ENCODE measurements around the gene CWF19L1. TPM values are rescaled to one million over a fixed set of nuclear protein-coding genes. Genes with fewer than 3 reads are reported as not detected.

The CWF19L1 gene
- total and polyA plus RNA-seq, 2 of the 13 experiments (the other 11 are each of a cell fraction or from before 2014, with no cell fraction given): 13.6 to 42.1 TPM

GRCh38 chr10:100288196-100288595 is 20.8 kb upstream of the CWF19L1 start:
- Histone ChIP-seq H3K4me1 (ENCODE audit: insufficient read depth, low read length) (peaks cover 75% of the 10 kb centered on the region), H3K4me2 (ENCODE audit: low read depth, low read length) (no peak overlapping the region), H3K9ac (ENCODE audit: insufficient read depth, low read depth, low read length) (no peak overlapping the region), H3K9me3 (ENCODE audit: low read length) (no peaks in the 10 kb centered on the region), H3K27ac (ENCODE audit: extremely low read length, insufficient read depth, low read length) (no peak overlapping the region), H3K36me3 (replicated peaks in 1 of 2; ENCODE audit: control insufficient read depth in 1 of 2, insufficient read depth in 2 of 2, low read length in 2 of 2) (no peaks in the 10 kb centered on the region; a peak in 2 of 5 replicates), H2AFZ (ENCODE audit: low read length) (no peak overlapping the region), H3K4me3 (replicated peaks in 1 of 3; ENCODE audit: insufficient read depth in 1 of 3, low read depth in 2 of 3, low read length in 3 of 3) (no peak overlapping the region), H4K20me1 (ENCODE audit: insufficient read depth, low read length) (no peaks in the 10 kb centered on the region), H3K79me2 (ENCODE audit: insufficient read depth, low read length) (peaks cover 30% of the 10 kb centered on the region), H3K27me3 (ENCODE audit: control insufficient read depth in 1 of 2, insufficient read depth in 2 of 2, low read length in 2 of 2) (no peaks in the 10 kb centered on the region; a peak in 1 of 5 replicates)
- ATAC-seq (no peak), DNase-seq (ENCODE audit: low spot score) (no peak), FAIRE-seq (no peak)
- in situ Hi-C loops (cut with HindIII; ENCODE audit: extremely low pct_ligation_motif_present, low pct_unique_long_range_greater_than_20kb) (no loop called here), intact Hi-C loops (cut with micrococcal nuclease; ENCODE audit: unreplicated experiment) (no loop called here)
- no TSS peak for BruUV-seq (replicated peaks)
- WGBS (ENCODE audit: low lambda C conversion rate): 33% methylated on average over 5 of the region's 5 CpGs
- ChIA-PET POLR2A (no interaction called here), CTCF (ENCODE audit: low intra/inter-chr PET ratio, low total read pairs) (no interaction called here)
- TF ChIP-seq ETV6 (CRISPR knock-in tag; conservative IDR thresholded peaks at IDR 0.05): no peak
- no peak for TF ChIP-seq AGO1 (IDR thresholded peaks at IDR 0.05; ENCODE audit: low read depth, low read length, poor library complexity, severe bottlenecking)
- no peak for TF ChIP-seq CBX2 (IDR thresholded peaks at IDR 0.05; ENCODE audit: low read depth, low read length)
- no peak for TF ChIP-seq CBX2 (CRISPR knock-in tag; IDR thresholded peaks at IDR 0.05; ENCODE audit: low read depth)
- no peak for TF ChIP-seq ZBTB42 (CRISPR knock-in tag; IDR thresholded peaks at IDR 0.05)
- TF ChIP-seq, protein P1, sequence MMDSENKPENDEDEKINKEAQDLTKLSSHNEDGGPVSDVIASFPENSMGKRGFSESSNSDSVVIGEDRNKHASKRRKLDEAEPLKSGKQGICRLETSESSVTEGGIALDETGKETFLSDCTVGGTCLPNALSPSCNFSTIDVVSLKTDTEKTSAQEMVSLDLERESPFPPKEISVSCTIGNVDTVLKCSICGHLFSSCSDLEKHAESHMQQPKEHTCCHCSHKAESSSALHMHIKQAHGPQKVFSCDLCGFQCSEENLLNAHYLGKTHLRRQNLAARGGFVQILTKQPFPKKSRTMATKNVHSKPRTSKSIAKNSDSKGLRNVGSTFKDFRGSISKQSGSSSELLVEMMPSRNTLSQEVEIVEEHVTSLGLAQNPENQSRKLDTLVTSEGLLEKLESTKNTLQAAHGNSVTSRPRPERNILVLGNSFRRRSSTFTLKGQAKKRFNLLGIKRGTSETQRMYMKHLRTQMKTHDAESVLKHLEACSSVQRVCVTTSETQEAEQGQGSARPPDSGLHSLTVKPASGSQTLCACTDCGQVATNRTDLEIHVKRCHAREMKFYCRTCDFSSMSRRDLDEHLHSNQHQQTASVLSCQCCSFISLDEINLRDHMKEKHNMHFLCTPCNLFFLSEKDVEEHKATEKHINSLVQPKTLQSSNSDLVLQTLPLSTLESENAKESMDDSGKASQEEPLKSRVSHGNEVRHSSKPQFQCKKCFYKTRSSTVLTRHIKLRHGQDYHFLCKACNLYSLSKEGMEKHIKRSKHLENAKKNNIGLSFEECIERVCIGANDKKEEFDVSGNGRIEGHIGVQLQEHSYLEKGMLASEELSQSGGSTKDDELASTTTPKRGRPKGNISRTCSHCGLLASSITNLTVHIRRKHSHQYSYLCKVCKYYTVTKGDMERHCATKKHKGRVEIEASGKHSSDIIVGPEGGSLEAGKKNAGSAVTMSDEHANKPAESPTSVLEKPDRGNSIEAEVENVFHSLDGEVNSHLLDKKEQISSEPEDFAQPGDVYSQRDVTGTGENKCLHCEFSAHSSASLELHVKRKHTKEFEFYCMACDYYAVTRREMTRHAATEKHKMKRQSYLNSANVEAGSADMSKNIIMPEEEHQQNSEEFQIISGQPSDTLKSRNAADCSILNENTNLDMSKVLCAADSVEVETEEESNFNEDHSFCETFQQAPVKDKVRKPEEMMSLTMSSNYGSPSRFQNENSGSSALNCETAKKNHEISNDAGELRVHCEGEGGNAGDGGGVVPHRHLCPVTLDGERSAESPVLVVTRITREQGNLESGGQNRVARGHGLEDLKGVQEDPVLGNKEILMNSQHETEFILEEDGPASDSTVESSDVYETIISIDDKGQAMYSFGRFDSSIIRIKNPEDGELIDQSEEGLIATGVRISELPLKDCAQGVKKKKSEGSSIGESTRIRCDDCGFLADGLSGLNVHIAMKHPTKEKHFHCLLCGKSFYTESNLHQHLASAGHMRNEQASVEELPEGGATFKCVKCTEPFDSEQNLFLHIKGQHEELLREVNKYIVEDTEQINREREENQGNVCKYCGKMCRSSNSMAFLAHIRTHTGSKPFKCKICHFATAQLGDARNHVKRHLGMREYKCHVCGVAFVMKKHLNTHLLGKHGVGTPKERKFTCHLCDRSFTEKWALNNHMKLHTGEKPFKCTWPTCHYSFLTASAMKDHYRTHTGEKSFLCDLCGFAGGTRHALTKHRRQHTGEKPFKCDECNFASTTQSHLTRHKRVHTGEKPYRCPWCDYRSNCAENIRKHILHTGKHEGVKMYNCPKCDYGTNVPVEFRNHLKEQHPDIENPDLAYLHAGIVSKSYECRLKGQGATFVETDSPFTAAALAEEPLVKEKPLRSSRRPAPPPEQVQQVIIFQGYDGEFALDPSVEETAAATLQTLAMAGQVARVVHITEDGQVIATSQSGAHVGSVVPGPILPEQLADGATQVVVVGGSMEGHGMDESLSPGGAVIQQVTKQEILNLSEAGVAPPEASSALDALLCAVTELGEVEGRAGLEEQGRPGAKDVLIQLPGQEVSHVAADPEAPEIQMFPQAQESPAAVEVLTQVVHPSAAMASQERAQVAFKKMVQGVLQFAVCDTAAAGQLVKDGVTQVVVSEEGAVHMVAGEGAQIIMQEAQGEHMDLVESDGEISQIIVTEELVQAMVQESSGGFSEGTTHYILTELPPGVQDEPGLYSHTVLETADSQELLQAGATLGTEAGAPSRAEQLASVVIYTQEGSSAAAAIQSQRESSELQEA (CRISPR knock-in tag; IDR thresholded peaks at IDR 0.05; ENCODE audit: not compliant biosample characterization): no peak
- no peak for TF ChIP-seq ZNF598 (CRISPR knock-in tag; IDR thresholded peaks at IDR 0.05; ENCODE audit: borderline replicate concordance)
- TF ChIP-seq ZNF589 (CRISPR knock-in tag; conservative IDR thresholded peaks at IDR 0.05): no peak
- TF ChIP-seq SRSF1 (optimal IDR thresholded peaks at IDR 0.05; ENCODE audit: low read depth, low read length): no peak
- no peak for TF ChIP-seq ZBTB20 (CRISPR knock-in tag; IDR thresholded peaks at IDR 0.05; ENCODE audit: borderline replicate concordance, low read depth)
- no peak for TF ChIP-seq IRF2 (CRISPR knock-in tag; IDR thresholded peaks at IDR 0.05)
- no peak for TF ChIP-seq TEAD3 (CRISPR knock-in tag; optimal IDR thresholded peaks at IDR 0.05; ENCODE audit: borderline replicate concordance)
- TF ChIP-seq GABPA (IDR thresholded peaks at IDR 0.05; ENCODE audit: low read depth, low read length): no peak
- TF ChIP-seq GABPA (CRISPR knock-in tag; IDR thresholded peaks at IDR 0.05; ENCODE audit: low read depth): no peak
- no peak for TF ChIP-seq ZNF792 (CRISPR knock-in tag; IDR thresholded peaks at IDR 0.05)
- TF ChIP-seq ZNF879 (CRISPR knock-in tag; IDR thresholded peaks at IDR 0.05): no peak
- no peak for TF ChIP-seq NR2F1 (CRISPR knock-in tag; IDR thresholded peaks at IDR 0.05)

Data from HepG2 (cell line).